HG02588 (cell line): ENCODE data around the gene SFSWAP.
"Not testable (repeated sequence)": the region's sequence is repeated elsewhere in the genome, so short reads cannot be mapped to it uniquely, and the experiment has no call there.

Experiments used
- ATAC-seq: cut with Tn5 transposase; IDR thresholded peaks from one replicate; pipeline ENCODE4 v1.9.1; 2021; ENCODE audit warnings: mild to moderate bottlenecking, moderate library complexity; ENCODE audit not compliant: unreplicated experiment

The SFSWAP gene

GRCh38 chr12:131734336-131735152 is 23.7 kb downstream of the SFSWAP start:
- ATAC-seq: no peak

- no peak for ATAC-seq
Observed at GRCh38 chr12:131735153-131735456, 24.2 kb downstream of the SFSWAP start.

GRCh38 chr12:131735476-131736445 is 24.9 kb downstream of the SFSWAP start:
- ATAC-seq: no peak

DNA sequence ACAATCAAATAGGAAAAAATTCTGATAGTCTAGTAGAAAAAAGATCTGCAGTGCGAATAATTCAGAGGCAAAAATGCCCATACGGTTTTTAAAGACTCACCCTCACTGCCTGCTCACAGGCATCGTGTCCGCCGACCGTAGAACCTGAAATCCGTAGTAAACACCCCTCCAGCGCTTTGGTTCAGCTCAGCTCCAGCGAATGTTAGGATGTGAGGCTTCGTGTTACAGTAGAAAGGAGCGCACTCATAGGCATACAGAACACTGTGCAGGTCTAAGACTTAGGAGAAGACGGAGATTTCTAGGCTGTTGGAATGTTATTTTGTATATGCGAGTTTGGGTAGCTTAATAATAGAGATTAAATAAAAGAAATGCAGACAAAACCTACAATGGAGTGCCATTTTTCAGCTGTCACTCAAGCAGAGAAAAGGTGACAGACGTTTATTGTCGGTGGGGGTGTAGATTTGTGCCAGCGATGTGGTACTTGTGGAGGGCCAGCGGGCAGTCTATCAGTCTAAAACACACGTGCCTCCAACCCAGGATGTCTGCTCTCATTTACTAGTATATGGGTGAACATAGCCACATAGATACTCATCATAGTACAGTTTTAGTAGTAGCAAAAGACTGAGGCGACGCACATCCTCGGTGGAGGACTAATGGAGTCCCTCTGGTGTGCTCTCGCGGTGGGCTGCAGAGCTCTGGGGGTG is 25.7 kb downstream of the SFSWAP start:
- ATAC-seq: no peak

DNA sequence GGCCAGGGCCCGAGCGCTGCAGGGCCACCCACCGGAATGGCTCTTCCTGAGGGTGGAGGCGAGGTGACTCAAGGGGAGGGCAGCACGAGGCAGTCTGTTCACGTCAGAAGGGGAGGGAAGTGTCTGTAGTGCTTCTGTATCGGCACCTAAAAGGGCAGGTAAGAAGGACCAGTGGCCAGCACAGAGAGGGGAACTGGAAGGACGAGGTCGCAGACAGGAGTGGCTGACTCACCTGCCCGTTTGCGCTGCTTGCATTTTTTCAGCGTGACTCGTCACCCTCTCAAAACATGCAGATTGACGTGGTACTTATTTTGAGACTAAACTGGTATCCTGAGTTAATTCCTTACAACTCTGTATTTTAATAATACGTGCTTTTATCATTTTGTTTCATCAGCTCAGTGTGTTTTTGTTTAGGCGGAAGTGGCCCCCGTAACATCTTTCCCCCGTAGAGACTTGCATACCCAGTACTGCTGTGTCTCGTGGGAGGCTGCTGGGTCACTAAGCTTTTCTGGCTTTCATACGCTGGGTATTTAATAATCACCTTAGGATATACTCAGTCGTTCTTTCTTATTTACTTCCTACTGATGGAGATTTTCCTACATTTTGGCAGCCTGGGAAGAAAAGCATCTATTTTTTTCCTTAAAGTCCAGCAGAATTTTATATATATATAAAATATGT is 26.4 kb downstream of the SFSWAP start:
- no peak for ATAC-seq

DNA sequence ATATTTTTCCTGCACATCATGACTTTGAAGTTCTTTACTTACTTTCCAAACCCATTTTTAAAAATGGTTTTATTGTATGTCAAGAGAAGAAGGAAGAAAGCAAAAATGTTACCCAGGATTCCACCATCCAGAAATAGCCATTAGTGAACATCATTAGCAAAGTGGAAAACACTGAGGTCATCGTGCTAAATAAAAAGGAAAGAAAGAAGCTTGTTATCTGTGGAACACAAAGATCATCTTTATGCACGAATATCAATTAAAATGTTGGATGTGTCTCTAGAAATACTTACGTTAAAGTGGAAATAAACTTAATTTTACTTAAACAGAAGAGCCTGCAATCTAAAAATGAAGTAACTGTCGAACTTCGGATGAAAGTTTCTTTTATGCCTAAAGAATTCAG is 27.3 kb downstream of the SFSWAP start:
- ATAC-seq: no peak

- ATAC-seq: no peak
Observed at GRCh38 chr12:131740626-131741025, 29.7 kb downstream of the SFSWAP start.

DNA sequence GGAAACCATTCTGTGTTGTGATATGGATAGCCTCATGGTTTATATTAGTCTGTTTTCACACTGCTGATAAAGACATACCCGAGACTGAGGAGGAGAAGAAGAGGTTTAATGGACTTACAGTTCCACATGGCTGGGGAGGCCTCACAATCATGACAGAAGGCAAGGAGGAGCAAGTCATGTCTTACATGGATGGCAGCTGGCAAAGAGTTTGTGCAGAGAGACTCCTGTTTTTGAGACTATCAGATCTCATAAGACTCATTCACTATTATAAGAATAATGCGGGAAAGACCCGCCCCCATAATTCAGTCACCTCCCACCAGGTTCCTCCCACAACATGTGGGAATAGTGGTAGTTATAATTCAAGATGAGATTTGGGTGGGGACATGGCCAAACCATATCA is 31.9 kb downstream of the SFSWAP start:
- ATAC-seq: not testable (repeated sequence)

DNA sequence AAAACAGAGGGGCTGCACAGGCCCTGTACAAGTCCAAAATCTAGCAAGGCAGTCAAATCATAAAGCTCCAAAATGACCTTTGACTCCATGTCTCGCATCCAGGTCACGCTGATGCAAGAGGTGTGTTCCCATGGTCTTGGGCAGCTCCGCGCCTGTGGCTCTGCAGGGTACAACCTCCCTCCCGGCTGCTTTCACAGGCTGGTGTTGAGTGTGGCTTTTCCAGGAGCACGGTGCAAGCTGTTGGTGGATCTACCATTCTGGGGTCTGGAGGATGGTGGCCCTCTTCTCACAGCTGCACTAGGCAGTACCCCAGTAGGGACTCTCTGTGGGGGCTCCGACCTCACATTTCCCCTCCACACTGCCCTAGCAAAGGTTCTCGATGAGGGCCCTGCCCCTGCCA is 32.5 kb downstream of the SFSWAP start:
- ATAC-seq: not testable (repeated sequence)

DNA sequence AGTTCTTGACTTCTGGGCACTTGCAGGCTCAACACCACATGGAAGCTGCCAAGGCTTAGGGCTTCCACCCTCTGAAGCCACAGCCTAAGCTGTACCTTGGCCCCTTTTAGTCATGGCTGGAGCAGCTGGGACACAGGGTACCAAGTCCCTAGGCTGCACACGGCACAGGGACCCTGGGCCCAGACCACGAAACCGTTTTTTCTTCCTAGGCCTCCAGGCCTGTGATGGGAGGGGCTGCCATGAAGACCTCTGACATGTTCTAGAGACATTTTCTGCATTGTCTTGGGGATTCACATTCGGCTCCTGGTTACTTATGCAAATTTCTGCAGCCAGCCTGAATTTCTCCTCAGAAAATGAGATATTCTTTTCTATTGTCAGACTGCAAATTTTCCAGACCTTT is 33.0 kb downstream of the SFSWAP start:
- ATAC-seq: not testable (repeated sequence)

- not testable (repeated sequence) for ATAC-seq
Observed at GRCh38 chr12:131744675-131745074, 33.8 kb downstream of the SFSWAP start.

DNA sequence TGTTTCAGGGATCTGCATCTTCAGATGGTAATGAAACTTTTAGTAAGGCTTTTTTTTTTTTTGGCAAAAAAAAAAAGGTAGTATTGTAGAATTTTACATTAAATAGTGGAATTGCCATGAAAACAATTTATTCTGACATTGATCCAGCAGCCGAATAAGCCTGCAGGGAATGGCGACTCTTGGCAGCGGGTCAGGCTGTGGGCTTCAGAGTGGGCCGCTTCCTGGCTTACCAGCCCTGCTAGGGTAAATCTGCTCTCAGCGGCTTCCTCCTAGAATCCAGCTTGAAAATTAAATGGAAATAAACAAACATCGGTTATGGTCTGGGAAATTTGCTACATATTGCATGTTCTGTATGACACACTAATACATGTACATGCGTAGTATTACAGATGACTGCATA is 34.8 kb downstream of the SFSWAP start:
- no peak for ATAC-seq

- no peak for ATAC-seq
Observed at GRCh38 chr12:131747276-131748177, 36.6 kb downstream of the SFSWAP start.

GRCh38 chr12:131749618-131750315 is 38.9 kb downstream of the SFSWAP start:
- ATAC-seq: no peak

GRCh38 chr12:131751335-131751734 is 40.4 kb downstream of the SFSWAP start:
- no peak for ATAC-seq

DNA sequence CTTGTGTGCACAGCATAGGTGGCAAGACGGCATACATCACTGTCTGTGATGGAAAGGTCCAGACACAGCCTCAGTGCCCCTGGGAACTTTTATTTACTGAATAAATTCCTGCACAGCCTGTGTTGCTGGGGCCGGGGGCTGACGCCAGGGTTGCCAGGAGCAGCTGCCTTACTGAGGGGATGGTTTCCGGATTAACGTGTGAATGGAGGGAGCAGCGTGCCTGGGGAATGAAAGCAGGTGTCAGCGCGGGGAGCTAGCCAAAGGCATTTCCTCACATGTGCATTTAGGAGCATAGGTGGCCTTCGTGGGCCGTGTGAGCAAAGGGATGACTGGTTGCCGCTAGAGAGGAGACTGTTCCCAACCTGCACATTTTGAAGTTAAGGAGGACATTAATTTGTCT is 41.6 kb downstream of the SFSWAP start:
- no peak for ATAC-seq

- no peak for ATAC-seq
Observed at GRCh38 chr12:131753005-131753404, 42.1 kb downstream of the SFSWAP start.

- ATAC-seq: no peak
Observed at GRCh38 chr12:131753757-131754156, 42.9 kb downstream of the SFSWAP start.

GRCh38 chr12:131754184-131754583 is 43.3 kb downstream of the SFSWAP start:
- no peak for ATAC-seq
